HG02759 (cell line): Measurements from ENCODE around the gene PRSS50.
"Not testable (repeated sequence)": the region's sequence is repeated elsewhere in the genome, so short reads cannot be mapped to it uniquely, and the experiment has no call there.

ENCODE experiments used
- ATAC-seq: cut with Tn5 transposase; IDR thresholded peaks from one replicate; pipeline ENCODE4 v1.9.1; 2021; ENCODE audit warnings: mild to moderate bottlenecking, moderate library complexity; ENCODE audit not compliant: unreplicated experiment

Gene PRSS50

GRCh38 chr3:46709157-46709654 lies 8.5 kb downstream of the PRSS50 start:
- no peak for ATAC-seq

GRCh38 chr3:46708401-46709156 lies 9.1 kb downstream of the PRSS50 start:
- ATAC-seq, result no peak

DNA sequence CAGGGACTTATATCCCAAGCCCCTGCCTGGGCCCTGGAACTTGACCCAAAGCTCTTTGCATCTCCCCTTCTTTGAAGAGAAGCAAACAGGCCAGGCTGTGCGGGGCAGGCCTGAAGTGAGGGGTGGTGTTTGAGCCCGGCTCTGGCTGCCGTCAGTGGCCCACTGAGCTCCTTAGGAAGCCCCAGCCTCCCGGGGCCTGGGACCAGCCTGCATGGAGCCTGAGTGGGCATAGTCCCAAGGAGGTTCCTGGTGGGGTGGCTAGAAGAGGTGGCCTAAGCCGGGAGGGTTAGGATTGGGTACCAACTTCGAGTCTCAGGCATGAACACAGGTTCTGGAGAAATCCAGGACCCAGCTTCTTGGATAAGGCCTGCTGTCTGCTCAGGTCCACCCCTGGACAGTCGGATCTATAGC lies 10.1 kb downstream of the PRSS50 start:
- ATAC-seq, result no peak

DNA sequence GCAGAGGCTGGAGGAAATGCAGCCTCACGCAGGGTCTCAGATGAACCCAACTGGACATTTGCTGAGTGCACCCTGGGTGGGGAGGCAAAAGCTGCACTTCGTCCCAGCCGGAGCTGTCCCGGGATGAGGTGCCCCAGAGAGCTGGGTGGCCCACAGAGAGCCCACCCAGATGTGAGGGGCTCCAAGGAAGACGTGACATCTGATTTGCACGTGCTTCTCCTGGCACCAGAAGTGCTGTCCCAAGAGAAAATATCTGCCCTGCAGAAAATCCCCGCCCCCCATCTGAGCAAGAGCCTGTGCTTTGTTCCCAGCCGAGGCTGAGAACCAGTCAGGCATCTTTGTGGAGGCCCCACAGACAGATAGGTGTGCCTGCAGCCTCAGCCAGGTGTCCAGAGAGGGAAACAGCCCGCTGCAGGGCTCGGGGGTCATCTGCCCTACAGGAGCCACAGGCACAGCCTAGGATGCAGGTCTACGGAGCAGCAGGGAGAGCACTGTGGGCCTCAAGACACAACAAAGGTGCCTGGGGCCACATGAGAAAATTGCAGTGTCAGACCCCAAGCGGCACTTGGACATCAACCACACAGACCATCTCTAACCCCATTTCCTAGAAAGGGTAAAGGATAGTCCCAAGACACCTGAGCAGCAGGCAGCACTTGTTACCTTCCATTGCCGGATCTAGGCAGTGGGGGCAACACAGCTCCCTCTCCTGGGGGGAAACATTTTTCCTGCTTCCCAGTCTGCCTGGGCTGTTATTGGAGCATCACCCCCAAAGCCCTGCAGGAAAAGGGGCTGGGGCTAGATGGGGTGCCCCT lies 10.7 kb downstream of the PRSS50 start:
- ATAC-seq, result no peak

- no peak for ATAC-seq
Measured at GRCh38 chr3:46705751-46706552, 11.7 kb downstream of the PRSS50 start.

DNA sequence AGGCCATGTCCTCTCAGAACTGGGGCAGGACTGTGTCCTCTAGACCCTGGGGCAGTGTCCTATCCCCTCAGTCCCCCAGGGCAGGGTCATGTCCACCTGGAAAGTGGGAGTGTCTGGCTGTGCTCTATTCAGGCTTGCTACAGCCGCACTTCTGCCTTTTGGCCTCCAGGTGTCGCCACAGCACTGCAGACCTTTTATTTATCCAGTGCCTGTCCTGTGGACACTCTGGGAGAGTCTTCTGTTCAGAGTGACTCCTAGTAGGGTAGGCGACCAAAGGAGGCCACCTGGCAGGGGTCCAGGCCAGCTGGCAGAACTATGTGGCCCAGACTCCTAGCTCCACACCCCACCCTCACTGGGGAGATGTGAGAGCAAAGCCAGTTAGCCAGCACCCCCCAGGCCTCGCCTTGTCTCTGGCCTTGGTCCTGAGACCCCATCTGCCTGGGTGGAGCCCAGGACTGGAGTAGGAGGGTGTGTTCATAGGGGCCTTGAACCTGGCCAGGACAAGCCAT lies 12.6 kb downstream of the PRSS50 start:
- no peak for ATAC-seq

DNA sequence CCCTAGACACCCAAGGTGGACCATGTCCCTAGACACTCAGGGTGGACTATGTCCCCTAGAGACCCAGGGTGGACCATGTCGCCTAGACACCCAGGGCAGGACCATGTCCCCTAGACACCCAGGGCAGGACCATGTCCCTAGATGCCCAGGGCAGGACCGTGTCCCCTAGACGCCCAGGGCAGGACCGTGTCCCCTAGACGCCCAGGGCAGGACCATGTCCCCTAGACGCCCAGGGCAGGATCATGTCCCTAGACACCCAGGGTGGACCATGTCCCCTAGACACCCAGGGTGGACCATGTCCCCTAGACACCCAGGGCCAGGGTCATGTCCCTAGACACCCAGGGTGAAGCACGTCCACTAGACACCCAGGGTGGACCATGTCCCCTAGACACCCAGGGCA lies 13.3 kb downstream of the PRSS50 start:
- ATAC-seq, result not testable (repeated sequence)

DNA sequence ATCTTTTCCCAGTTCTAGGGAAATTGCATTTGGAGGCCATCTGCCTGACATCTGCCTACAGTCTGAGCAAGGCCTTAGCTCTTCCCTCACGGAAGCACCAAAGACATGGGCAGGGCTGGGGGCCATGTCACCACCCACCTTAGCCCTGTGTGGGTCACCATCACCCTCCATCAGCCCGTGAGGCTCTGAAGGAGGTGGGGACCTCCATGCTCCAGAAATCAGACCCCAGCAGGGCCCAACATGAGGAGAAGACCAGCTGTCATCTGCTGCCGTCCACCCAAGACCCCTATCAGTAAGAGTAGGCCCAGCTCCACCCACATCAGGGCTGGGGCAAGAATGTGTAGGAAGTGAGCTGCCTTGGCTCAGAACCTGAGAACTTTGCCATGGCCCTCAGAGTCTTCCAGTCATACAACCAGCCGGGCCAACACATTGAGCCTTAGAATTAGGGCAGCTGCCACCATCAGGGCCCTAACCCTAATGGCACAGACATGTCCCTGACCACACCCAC lies 14.6 kb downstream of the PRSS50 start:
- no peak for ATAC-seq

GRCh38 chr3:46702246-46703012 lies 15.2 kb downstream of the PRSS50 start:
- no peak for ATAC-seq

DNA sequence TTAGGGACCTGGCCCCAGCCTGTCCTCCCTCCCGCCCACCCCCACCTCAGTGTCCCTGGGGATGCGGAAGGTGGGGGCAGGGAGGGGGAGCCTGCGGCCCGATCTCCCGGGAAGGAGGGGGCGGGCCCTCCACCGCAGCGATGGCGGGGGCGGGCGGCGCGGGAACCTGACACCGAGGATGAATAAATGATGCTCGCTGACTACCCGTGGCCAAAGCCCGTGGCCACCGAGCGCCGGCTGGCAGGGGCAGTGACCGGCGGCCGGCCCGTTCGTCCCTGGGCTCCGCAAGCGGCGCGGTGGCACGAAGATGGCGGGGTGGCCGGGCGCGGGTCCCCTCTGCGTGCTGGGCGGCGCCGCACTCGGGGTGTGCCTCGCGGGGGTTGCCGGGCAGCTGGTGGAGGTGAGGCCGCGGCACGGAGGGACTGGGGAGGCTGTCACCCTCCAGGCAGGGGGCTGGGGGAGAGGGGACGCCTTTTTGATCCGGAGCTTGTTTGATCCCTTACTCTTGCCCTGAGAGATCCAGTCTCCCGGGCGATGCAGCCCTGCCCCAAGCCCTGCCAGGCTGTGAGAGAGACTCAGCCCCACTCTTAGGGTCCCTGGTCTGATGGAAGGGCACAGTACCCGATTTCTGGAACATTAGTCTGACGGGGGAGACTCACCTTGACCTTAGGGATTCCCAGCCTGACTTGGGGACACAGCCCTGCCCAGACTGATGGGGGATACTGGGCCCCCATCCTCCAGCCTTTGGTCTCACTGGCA lies 16.3 kb downstream of the PRSS50 start, which contains the start of gene TMIE:
Gene TMIE (plus strand): TSS at position 212 of the 759 bp plus-strand sequence. CDS start 96 bp downstream, at position 308.
- ATAC-seq, result no peak

GRCh38 chr3:46700772-46701171 lies 16.9 kb downstream of the PRSS50 start:
- no peak for ATAC-seq

DNA sequence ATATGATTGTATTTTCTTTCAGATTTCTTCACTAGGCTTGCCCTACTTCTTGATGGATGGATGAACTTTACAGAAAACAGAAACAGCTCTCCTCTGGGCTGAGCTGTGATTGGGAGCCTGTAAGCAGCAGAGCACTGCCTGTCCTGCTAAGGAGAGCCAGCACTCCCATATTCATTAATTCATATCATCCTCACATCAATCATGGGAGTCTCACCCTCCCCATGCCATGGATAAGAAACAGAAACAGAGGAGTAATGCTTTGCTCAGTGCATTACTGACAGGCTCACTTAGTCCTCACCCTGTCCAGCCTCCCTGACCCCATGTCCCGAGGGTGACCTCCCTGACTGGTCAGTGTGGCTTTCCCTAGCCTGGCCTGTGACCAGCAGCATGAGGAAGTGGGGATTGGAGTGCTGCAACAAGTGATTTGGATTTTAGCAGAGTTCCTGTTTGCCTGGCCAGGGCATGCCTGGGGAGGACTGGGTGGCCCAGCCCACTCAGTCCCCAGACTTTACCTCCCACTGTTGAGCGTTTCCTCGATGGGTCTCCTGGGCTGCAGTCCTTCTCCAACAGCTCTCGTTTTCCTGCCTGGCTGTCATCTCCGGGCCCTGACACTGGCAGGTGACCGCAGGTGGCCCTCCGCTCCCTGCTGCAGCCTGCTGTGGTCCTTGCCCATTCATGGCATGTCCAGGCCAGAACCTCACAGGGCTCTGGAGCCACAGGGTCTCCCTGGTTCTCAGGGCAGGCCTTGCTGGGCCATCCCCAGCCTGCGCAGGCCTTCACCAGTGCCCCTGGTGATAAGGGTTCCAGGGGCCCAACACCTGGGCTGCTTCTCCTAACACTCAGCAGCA lies 17.8 kb downstream of the PRSS50 start:
- no peak for ATAC-seq

DNA sequence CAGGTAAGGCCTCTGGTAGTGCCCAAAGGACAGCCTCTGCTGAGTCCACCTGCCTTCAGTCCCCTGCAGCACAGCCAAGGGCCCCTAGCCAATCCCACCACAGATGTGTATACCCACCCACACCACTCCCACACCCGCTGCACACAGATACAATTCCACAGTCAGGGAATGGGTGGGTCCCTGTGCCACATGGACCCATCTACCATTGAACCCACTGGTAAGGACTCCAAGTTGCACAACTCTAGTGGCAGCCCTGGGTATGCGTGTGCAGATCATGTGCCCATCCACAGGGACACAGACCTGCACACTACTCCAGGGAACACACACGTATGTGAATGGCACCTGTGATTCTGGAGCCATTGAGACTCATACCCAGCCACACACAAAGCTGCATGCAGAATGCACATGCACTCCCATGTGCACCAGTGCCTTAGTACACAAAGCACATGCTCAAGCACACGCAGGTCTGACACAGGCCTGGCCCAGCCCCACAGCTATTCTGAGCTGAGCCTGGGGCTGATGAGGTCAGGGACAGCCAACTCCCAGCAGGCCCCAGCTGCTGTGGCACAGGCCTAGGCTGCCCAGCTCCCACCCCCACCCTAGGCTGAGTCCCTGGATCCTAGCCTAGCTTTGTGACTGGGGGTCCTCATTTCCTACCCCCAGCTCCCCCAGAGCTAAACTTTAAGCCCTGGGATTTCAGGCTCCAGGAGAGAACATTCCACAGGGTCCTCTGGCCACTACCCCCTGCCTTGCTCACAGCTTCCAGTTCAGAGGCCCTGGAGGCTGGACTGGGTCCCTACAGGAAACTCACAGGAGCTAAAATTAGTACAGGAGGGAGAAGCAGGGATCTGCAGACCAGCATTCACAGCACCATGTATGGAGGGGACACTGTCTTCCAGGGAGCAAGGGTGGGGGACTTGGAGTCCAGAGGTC lies 21.4 kb downstream of the PRSS50 start:
- ATAC-seq, result no peak

DNA sequence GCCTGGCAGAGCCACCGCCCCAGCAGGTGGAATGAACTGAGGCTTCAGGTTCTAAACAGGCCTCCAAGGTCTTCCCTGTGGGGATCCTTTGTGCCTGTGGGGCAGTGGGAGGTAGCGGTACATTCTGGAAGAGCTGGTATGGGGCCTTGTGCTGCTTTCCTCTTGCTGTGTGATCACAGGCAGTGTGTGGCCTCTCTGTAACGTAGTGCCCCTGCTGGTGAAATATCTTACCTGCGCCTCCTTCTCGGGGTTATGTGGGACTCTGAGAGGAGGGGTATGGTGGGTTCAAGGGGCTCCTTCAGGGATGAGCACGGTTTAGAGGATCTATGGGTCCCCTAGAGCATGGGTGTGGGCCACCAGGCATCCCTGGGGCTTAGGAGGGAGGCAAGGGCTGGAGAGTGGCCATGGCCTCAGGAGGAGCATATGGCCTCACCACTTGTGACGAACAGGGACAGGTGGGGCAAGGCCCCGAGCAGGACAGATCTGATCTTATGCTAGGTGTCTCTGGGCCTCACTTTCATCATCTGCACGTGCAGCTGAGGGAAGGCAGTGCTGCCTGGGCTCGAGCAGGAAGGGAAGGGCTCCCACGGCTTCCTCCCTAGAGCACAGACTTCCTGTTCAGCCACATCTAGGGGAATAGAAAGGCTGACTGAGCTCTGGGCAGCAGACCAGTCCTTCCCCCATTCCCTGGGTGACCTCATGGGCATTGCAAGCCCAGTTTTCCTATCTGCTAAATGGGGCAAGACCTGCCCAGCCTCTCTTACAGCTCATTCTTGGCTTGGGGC lies 22.3 kb downstream of the PRSS50 start:
- no peak for ATAC-seq

DNA sequence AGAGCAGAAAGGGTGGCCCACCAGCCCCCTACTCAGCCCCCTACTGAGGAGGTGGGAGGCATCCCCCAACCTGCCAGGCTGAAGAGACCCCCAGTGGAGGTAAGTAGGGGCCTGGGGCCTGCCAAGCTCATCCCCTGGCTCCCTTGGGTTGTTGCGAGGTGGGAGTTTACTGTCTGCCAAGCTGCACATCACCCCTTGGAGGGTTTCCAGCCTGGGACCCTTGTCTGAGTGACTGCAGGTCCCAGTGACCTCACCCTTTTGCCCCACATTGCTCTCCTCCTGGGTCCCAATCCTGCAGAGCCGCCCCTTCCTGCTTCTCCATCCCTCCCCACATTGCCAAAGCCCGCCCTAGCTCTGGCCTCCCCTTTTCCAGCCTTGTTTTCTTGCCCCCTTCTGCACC lies 23.1 kb downstream of the PRSS50 start:
- ATAC-seq, result no peak

DNA sequence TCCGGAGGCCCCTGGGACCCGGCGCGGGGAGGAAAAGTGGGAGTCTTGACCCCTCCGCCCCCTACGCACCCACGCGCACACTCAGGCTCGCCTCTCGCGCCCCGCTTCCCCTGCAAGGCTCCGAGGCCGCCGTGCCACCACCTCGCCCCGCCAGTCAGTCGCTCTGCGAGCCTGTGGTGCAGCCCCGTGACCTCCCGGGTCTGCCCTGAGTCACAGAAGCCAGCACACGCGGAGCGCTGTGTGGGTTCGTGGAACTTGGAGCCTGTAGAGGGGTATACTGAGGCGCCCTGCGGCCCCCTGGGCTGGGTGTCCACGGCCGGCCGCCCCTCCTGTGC lies 23.8 kb downstream of the PRSS50 start:
- ATAC-seq, result no peak
